ENCODE results near the gene RAD21L1.
"Not testable (repeated sequence)": the region's sequence is repeated elsewhere in the genome, so short reads cannot be mapped to it uniquely, and the experiment has no call there.

The RAD21L1 gene

DNA sequence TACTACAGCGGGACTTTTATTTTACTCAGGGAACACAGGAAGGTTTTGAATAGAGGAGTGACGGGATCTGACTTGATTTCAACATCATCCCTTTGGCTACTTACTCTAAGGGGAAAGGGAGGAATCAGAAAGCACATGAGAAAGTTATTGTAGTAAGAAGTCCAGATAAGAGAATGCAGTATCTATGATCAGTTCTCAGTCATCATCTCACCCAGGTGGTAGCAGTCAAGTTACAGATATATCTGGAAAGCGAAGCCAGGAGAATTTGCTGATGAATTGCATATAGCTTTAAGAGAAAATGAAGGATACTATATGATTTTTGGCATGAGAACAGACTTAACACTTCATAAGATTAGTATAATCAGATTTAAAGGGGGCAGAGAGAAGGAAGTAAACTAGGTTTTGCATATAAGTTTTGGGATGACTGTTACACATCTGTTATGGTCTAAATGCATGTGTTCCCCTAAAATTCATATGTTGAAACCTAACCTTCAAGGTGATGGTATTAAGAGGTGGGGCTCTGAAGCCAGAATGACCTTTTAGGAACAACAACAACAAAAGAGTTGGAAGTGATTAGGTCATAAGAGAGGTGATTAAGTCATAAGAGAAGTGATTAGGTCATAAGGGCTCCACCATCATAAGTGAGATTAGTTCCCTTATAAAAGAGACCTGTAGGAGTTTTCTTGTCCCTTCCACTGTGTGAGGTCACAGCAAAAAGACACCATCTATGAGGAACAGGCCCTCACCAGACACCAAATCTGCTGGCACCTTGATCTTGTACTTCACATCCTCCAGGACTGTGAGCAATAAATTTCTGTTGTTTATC, 6.7 kb downstream of the RAD21L1 start:
- no peak for DNase-seq

DNA sequence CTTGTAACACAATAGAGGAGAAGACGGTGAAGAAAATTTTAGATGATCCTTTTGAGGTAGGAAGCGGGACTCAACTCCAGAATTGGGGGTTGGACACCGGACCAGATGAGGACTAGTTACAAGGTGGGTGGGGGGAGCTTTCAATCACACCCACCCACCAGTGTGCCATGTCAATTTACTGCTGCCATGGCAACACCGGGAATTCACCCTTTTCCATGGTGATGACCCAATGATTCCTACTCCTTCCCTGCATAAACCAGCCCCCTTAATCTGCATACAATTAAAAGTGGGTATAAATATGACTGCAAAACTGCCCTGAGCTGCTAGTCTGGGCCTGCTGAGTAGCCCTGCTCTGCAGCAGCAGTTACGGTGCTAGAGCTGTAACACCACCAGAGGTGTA, 14.7 kb downstream of the RAD21L1 start:
- no peak for DNase-seq

DNA sequence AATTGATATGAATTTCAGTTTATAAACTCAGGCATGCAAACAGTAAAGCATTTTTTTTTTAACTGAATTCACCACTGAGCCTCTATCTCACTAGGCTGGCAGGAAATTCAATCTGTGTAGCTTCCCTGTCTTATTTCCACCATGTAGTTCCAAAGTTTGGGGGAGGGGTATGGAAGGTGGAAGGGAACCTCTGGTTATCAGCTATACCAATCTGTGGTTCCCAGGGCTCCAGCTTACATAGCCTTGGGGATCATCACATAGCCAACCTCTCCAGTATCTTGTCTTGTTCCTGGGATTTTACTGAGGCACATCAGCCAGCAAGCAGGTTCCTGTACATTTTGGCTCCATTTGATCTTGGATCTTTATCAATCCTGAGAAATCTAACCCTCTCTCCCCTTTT, 15.6 kb downstream of the RAD21L1 start:
- DNase-seq, result no peak

- DNase-seq, result no peak
These were observed 16.3 kb downstream of the RAD21L1 start for GRCh38 chr20:1242099-1242498.

GRCh38 chr20:1242530-1242929, 16.7 kb downstream of the RAD21L1 start:
- DNase-seq, result no peak

DNA sequence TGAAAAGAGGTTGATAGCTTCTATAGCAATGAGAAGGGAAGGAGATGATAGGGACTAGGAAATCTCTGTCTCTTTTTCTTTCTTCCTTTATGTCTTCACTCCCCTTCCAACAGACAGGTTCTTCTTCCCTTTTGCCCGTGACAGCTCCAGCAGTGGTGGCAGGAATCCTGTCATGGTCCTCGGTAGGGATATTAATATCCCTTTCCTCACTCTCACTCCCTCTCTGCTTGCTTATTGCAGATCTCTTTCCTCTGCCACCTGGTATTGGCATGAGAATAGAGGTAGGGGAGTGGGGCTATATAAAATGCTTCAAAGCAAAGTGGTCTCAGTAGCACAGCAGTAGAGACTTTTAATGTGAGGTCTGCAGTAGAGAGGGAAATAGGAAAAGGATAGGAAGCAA, 19.7 kb downstream of the RAD21L1 start:
- no peak for DNase-seq

GRCh38 chr20:1247689-1248088, 21.8 kb downstream of the RAD21L1 start:
- no peak for DNase-seq

DNA sequence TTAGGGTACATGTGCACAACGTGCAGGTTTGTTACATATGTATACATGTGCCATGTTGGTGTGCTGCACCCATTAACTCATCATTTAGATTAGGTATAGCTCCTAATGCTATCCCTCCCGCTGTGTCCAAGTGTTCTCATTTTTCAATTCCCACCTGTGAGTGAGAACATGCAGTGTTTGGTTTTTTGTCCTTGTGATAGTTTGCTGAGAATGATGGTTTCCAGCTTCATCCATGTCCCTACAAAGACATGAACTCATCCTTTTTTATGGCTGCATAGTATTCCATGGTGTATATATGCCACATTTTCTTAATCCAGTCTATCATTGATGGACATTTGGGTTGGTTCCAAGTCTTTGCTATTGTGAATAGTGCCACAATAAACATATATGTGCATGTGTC, 24.4 kb downstream of the RAD21L1 start:
- DNase-seq, result not testable (repeated sequence)

- DNase-seq, result no peak
These were observed 26.6 kb downstream of the RAD21L1 start for GRCh38 chr20:1252416-1252815.

GRCh38 chr20:1254254-1254653, 28.4 kb downstream of the RAD21L1 start:
- no peak for DNase-seq

DNA sequence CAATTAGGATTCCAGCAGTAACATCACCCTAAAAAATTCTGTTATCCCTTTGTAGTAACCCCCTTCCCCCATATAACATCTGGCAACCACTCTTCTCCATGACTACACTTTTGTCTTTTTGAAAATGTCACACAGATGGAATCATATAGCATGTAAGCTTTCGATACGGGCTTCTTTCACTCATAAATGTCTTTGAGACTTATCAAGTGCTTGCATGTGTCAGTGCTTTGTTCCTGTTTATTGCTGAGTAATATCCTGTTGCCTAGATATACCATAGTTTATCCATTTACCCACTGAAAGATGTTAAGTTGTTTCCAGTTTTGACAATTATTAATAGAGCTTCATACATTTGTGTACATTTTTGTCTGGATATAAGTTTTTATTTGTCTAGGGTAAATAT, 29.8 kb downstream of the RAD21L1 start:
- no peak for DNase-seq

DNA sequence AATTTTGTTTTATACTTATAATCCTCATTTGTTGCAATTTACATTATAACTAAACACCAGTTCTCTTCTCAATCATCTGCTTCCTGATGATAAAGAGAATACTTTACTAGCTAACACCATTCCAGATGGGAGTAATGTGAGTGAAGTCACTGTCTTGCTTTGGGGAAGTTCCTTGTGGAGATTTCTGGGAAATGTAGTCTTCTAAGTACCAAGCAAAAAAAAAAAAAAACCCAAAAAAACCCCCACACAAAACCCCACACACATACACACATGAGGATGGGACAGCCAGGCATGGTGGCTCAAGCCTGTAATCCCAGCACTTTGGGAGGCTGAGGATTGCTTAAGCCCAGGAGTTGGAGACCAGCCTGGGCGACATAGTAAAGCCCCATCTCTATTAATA, 38.0 kb downstream of the RAD21L1 start:
- DNase-seq, result no peak

DNA sequence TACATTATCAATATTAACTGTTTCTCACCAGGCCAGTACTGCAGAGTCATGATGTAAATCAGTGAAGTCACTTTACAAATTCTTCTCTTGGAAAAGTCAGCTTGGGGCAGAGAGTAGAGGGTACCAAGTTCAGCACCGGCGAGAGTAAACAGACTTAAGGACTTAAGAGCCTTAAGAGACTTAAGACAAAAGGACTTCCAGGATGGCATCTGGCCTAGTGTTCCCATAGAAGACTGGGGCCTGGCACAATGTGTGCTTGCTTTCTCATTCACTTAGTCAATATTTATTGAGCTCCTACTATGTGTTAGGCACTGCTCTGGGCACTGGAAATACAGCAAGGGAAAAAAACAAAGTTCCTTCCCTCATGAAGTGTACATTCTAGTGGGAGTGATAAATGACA, 38.9 kb downstream of the RAD21L1 start:
- DNase-seq, result no peak

DNA sequence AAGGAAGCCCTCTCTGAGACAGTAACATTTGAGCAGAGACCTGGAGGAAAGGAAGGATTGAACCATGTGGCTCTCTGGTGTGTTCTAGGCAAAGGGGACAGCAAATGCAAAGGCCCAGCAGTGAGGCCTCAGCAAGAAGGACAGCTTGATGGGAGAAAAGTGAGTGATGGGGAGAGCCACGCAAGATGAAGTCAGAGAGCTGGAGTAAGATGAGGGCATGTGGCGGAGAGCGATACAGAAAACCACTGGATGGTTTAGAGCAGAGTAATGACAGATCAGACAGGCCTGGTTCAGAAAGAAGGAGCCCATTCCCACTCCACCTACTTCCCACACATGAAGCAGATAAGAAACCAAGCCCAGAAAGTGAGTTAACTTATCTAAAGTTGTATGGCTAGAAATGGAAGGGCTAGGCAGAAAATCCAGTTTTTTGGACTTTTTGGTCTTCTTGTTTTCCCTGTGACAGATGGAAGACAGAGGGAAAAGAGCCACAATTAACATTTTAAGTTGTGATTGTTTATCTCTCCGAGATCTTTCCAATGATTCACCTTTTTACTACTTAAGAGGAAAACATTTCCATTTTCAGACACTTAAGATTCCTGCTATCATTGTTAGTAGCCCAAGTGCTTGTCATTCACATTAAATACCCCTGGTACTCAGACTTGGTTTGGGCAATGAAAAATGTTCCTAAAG, 39.5 kb downstream of the RAD21L1 start:
- DNase-seq, result no peak

DNA sequence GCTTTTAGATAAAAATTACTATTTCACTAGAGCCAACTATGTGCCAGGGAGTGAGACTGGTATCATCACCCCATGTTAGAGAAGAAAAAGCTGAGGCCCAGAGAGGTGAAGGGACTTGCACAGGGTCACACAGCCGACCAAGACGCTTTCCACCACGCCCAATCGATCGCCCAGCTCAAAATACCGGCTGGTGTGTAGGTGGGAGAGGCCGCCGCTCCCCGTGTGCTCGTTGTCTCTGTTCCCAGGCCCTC, 40.0 kb downstream of the RAD21L1 start:
- DNase-seq, result no peak

- DNase-seq, result peak; percentile 74
These were observed 40.5 kb downstream of the RAD21L1 start, which contains the start of gene SNPH for GRCh38 chr20:1266167-1266973. Gene SNPH (plus strand): TSS chr20:1266294. CDS start chr20:1296240, 29,946 bp downstream.

DNA sequence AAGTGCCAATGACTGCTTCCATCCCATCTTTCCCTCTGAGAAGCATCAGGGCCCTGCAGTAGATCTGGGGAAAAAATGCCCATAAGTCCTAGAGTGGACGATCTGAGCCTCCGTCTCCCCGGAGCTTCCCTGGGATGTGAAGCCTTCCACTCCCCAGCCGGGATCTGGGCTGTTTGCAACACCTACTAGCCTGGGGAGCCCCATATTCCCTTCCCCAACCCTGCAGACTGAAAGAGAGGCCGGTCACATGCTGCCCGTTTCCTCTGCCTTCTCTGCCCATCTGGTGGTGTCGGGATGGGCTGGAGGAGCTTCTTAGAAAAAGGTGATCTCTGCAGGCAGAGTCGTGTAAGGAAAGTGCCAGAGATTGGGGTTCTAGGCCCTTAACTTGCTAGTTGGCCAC, 41.3 kb downstream of the RAD21L1 start:
- no peak for DNase-seq

DNA sequence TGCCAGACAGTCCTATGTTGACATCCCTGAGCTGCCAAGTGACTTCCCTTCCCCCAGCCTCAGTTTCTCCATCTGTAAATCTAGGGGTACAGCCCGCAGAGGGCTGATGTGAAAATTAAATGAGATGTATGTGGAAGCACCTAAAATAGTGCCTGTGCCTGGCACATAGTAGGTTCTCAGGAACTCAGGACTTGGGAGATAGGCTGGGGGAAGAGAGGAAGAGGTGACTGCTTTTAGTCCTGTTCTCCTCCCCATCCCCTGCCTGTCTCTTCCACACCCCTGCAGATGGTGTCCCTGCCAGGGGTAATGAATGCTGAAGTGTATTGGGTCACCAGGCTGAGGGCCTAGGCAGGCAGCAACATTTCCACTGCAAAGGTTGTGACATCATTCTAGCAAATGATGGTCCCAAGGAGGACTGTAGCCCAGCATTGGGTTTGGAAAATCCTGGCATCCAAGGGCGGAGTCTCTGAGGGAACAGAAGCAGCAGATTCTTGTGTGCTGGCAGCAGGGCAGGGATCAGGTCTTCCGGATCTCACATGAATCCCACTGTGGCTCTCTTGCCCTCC, 42.0 kb downstream of the RAD21L1 start:
- no peak for DNase-seq

DNA sequence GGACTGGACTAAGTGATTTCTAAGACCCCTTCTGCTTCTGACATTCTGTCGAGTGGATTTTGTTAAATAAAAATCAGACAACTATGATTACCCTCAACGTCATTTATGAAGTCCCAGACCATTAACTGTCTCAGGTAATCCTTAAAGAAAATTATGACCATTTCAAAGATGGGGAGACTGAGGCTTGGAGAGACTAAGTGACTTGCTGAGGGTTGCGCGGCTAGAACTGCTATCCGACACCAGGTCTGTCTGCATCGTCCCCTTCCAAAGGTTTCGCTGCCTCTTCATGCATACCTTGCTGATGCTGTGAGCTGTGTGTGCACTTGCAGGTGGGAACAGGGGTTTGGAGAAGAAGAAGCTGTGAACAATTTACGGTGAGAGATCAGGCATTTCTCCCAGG, 43.4 kb downstream of the RAD21L1 start:
- DNase-seq, result no peak

DNA sequence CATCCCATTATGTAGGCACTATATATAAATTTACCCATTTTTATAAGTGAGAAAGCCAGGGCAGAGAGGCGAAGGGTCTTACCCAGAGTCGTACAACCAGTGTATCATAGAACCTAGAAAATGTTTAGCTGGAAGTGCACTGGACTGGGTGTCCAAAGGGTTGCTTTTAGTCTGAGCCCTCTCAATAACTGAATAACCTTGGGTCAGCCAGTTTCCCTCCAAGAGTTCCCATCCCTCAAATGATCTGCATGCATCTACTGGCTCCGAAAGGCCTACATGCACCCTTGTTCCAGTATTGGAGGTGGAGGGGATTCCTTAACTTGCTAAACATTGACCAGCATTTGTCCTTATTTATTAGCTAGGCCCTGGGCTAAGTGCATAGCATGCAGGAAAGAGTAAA, 44.0 kb downstream of the RAD21L1 start:
- no peak for DNase-seq

- DNase-seq, result no peak
These were observed 46.7 kb downstream of the RAD21L1 start for GRCh38 chr20:1272368-1273100.

GRCh38 chr20:1273366-1273765, 47.5 kb downstream of the RAD21L1 start:
- DNase-seq, result no peak
